ENCODE results near the gene SLC39A12.

The SLC39A12 gene

GRCh38 chr10:17992266-17992665 is 40.5 kb downstream of the SLC39A12 start:
- no peak overlapping the region for H3K27ac Mint-ChIP-seq
- ATAC-seq, result no peak
- H3K9me3 Mint-ChIP-seq, result peaks cover 4% of the 10 kb centered on the region
- H3K27me3 Mint-ChIP-seq, result no peaks in the 10 kb centered on the region
- no peak overlapping the region for H3K4me3 Mint-ChIP-seq
- no peaks in the 10 kb centered on the region for H3K36me3 Mint-ChIP-seq
- H3K4me1 Mint-ChIP-seq, result peaks cover 11% of the 10 kb centered on the region

- Mint-ChIP-seq H3K9me3 (no peaks in the 10 kb centered on the region), H3K27me3 (no peaks in the 10 kb centered on the region), H3K4me1 (peaks cover 11% of the 10 kb centered on the region), H3K36me3 (no peaks in the 10 kb centered on the region), H3K4me3 (no peak overlapping the region), H3K27ac (no peak overlapping the region)
- no peak for ATAC-seq
Observed at GRCh38 chr10:17993361-17993760, 41.6 kb downstream of the SLC39A12 start.

- Mint-ChIP-seq H3K27ac (no peak overlapping the region), H3K4me3 (no peak overlapping the region), H3K4me1 (no peaks in the 10 kb centered on the region), H3K27me3 (no peaks in the 10 kb centered on the region), H3K9me3 (no peaks in the 10 kb centered on the region), H3K36me3 (no peaks in the 10 kb centered on the region)
- no peak for ATAC-seq
Observed at GRCh38 chr10:18000601-18001000, 48.9 kb downstream of the SLC39A12 start.

GRCh38 chr10:18005445-18005780 is 53.7 kb downstream of the SLC39A12 start:
- no peaks in the 10 kb centered on the region for H3K9me3 Mint-ChIP-seq
- no peak for ATAC-seq
- H3K27me3 Mint-ChIP-seq, result no peaks in the 10 kb centered on the region
- H3K36me3 Mint-ChIP-seq, result no peaks in the 10 kb centered on the region
- no peak overlapping the region for H3K4me3 Mint-ChIP-seq
- H3K4me1 Mint-ChIP-seq, result no peaks in the 10 kb centered on the region
- H3K27ac Mint-ChIP-seq, result no peak overlapping the region

GRCh38 chr10:18005781-18006456 is 54.2 kb downstream of the SLC39A12 start:
- no peak for ATAC-seq
- H3K27ac Mint-ChIP-seq, result no peak overlapping the region

GRCh38 chr10:18008986-18009385 is 57.3 kb downstream of the SLC39A12 start:
- H3K4me3 Mint-ChIP-seq, result no peak overlapping the region
- H3K4me1 Mint-ChIP-seq, result no peaks in the 10 kb centered on the region
- H3K9me3 Mint-ChIP-seq, result no peaks in the 10 kb centered on the region
- no peak overlapping the region for H3K27ac Mint-ChIP-seq
- H3K27me3 Mint-ChIP-seq, result no peaks in the 10 kb centered on the region
- no peaks in the 10 kb centered on the region for H3K36me3 Mint-ChIP-seq
- ATAC-seq, result no peak

More at GRCh38 chr10:18005781-18006456, 54.2 kb downstream of the SLC39A12 start:
- Mint-ChIP-seq H3K9me3 (no peaks in the 10 kb centered on the region), H3K4me3 (no peak overlapping the region), H3K27me3 (no peaks in the 10 kb centered on the region), H3K36me3 (no peaks in the 10 kb centered on the region), H3K4me1 (no peaks in the 10 kb centered on the region)

GRCh38 chr10:18010050-18010449 is 58.3 kb downstream of the SLC39A12 start:
- Mint-ChIP-seq H3K9me3 (no peaks in the 10 kb centered on the region), H3K27ac (no peak overlapping the region), H3K27me3 (no peaks in the 10 kb centered on the region), H3K4me1 (no peaks in the 10 kb centered on the region), H3K36me3 (no peaks in the 10 kb centered on the region), H3K4me3 (no peak overlapping the region)
- ATAC-seq, result no peak

GRCh38 chr10:18020523-18020922 is 68.8 kb downstream of the SLC39A12 start:
- H3K4me3 Mint-ChIP-seq, result no peak overlapping the region
- H3K36me3 Mint-ChIP-seq, result no peaks in the 10 kb centered on the region
- ATAC-seq, result no peak
- H3K27ac Mint-ChIP-seq, result no peak overlapping the region
- peaks cover 15% of the 10 kb centered on the region for H3K9me3 Mint-ChIP-seq
- H3K27me3 Mint-ChIP-seq, result no peaks in the 10 kb centered on the region
- no peaks in the 10 kb centered on the region for H3K4me1 Mint-ChIP-seq

GRCh38 chr10:18021725-18022480 is 70.2 kb downstream of the SLC39A12 start:
- Mint-ChIP-seq H3K9me3 (peaks cover 16% of the 10 kb centered on the region), H3K27me3 (no peaks in the 10 kb centered on the region), H3K4me1 (no peaks in the 10 kb centered on the region), H3K36me3 (no peaks in the 10 kb centered on the region), H3K4me3 (no peak overlapping the region), H3K27ac (no peak overlapping the region)
- no peak for ATAC-seq

- Mint-ChIP-seq H3K27me3 (no peaks in the 10 kb centered on the region), H3K4me3 (no peak overlapping the region), H3K27ac (no peak overlapping the region), H3K4me1 (no peaks in the 10 kb centered on the region), H3K36me3 (no peaks in the 10 kb centered on the region), H3K9me3 (no peaks in the 10 kb centered on the region)
- ATAC-seq, result no peak
Observed at GRCh38 chr10:18043148-18044006, 91.7 kb downstream of the SLC39A12 start.

- Mint-ChIP-seq H3K9me3 (no peaks in the 10 kb centered on the region), H3K4me1 (no peaks in the 10 kb centered on the region), H3K36me3 (no peaks in the 10 kb centered on the region), H3K4me3 (no peak overlapping the region), H3K27ac (no peak overlapping the region), H3K27me3 (no peaks in the 10 kb centered on the region)
- ATAC-seq, result peak; percentile 72
Observed at GRCh38 chr10:18044976-18045720, 93.4 kb downstream of the SLC39A12 start.

GRCh38 chr10:18056583-18056982 is 104.9 kb downstream of the SLC39A12 start:
- H3K27me3 Mint-ChIP-seq, result no peaks in the 10 kb centered on the region
- no peak for ATAC-seq
- no peaks in the 10 kb centered on the region for H3K36me3 Mint-ChIP-seq
- no peaks in the 10 kb centered on the region for H3K4me1 Mint-ChIP-seq
- H3K27ac Mint-ChIP-seq, result no peak overlapping the region
- H3K9me3 Mint-ChIP-seq, result no peaks in the 10 kb centered on the region
- H3K4me3 Mint-ChIP-seq, result no peak overlapping the region

- H3K4me1 Mint-ChIP-seq, result no peaks in the 10 kb centered on the region
- no peak overlapping the region for H3K4me3 Mint-ChIP-seq
- ATAC-seq, result no peak
- no peak overlapping the region for H3K27ac Mint-ChIP-seq
- no peaks in the 10 kb centered on the region for H3K27me3 Mint-ChIP-seq
- H3K36me3 Mint-ChIP-seq, result no peaks in the 10 kb centered on the region
- no peaks in the 10 kb centered on the region for H3K9me3 Mint-ChIP-seq
Observed at GRCh38 chr10:18059826-18060559, 108.3 kb downstream of the SLC39A12 start.

GRCh38 chr10:18066947-18067346 is 115.2 kb downstream of the SLC39A12 start:
- no peak overlapping the region for H3K4me3 Mint-ChIP-seq
- H3K27me3 Mint-ChIP-seq, result peaks cover 14% of the 10 kb centered on the region
- H3K9me3 Mint-ChIP-seq, result no peaks in the 10 kb centered on the region
- no peak overlapping the region for H3K27ac Mint-ChIP-seq
- no peak for ATAC-seq
- H3K36me3 Mint-ChIP-seq, result no peaks in the 10 kb centered on the region
- no peaks in the 10 kb centered on the region for H3K4me1 Mint-ChIP-seq
